Pancreas (tissue), 10 donors: ENCODE data around the gene CHURC1. TPM values are rescaled to one million over a fixed set of nuclear protein-coding genes. Genes with fewer than 3 reads are reported as not detected.

Experiments used
- ATAC-seq, 4 donors: fragments of 200-7000 bp; cut with Tn5 transposase; one replicate each; pipeline versions ENCODE4 v1.8.0 to v1.9.1; 2020; ENCODE audit warnings: mild to moderate bottlenecking in 4 of 4, moderate library complexity in 4 of 4
- DNase-seq, 6 donors: peaks; one replicate each; pipeline ENCODE4 v3.0.0-alpha.2; 2020
- FAIRE-seq: peaks from 2 replicates; lab custom pipeline; 2012; peaks lifted over from hg19 to GRCh38; lab: Jason Lieb, UNC
- H3K27ac ChIP-seq, 4 donors: fragments of 200-600 bp; sonication (generic); 1 replicate in 3 of 4; 2 replicates in 1 of 4; pipeline versions ENCODE4 v1.5.0 to v1.8.0; 2020
- H3K27me3 ChIP-seq, 4 donors: fragments of 200-600 bp; one replicate each; pipeline ENCODE4 v1.8.0; 2021
- H3K36me3 ChIP-seq, 3 donors: fragments of 200-600 bp; sonication (generic) in 1 of 3; one replicate each; pipeline versions ENCODE4 v1.5.0 to v1.8.0; 2020 to 2021
- H3K4me1 ChIP-seq, 3 donors: fragments of 200-600 bp; one replicate each; pipeline ENCODE4 v1.8.0; 2021
- H3K4me3 ChIP-seq, 4 donors: fragments of 200-600 bp; sonication (generic) in 2 of 4; one replicate each; pipeline versions ENCODE4 v1.5.0 to v1.8.0; 2020 to 2021
- H3K9me3 ChIP-seq, 4 donors: fragments of 200-600 bp; one replicate each; pipeline ENCODE4 v1.8.0; 2021
- CTCF ChIP-seq, 4 donors: fragments of 200-600 bp; sonication (generic) in 3 of 4; IDR thresholded peaks; one replicate each; pipeline versions ENCODE4 v1.5.0 to v1.8.0; 2021; ENCODE audit warnings: antibody characterized with exemption in 4 of 4
- WGBS, 2 donors: extraction: QIAGEN DNeasy Blood & Tissue Kit; methylation state at CpG; one replicate each; pipeline ENCODE4 v1.1.7; 2013; 5-methylcytosine and 5-hydroxymethylcytosine counted together
- intact Hi-C, 3 donors: fragments of 100-400 bp; cut with DNase I; formaldehyde crosslinking; loops; one replicate each; pipeline versions ENCODE4 v1.11.1 to v1.14.2; 2022
- polyA plus RNA-seq, 2 donors: library from polyadenylated mRNA; stranded (reverse); fragments of 200-250 nt; gene quantifications; one replicate each; pipeline ENCODE4 v1.2.3, GENCODE V29; 2013
- total RNA-seq, 6 donors: library from RNA; stranded (reverse); fragmentation: NEBNext Ultra II Directional in 4 of 6; extraction: Animal tissue kit (Norgen Biotek cat#: 25700) in 4 of 6; gene quantifications; one replicate each; pipeline versions ENCODE4 v1.2.1 to v1.2.4, GENCODE V29; 2021 to 2023
- donor health status: healthy with polysubstance abuse.
- donor health status: DM: no; HTN: no; CAD: no; lungs with moderate emphysema.
- donor health status: DM: no; HTN: no; CAD: no.
- donor health status: control.
- donor health status: control.
- donor health status: Bipolar disorder and iron deficiency.
- donor health status: DM: yes; HTN: yes; CAD: no.
- donor health status: DM: no; HTN: no; CAD: no.
- donor health status: DM: no; HTN: no; CAD: no.
- donor health status: DM: yes; HTN: yes; CAD: no.

CHURC1 gene
- total and polyA plus RNA-seq, 8 donors: 13.0 to 33.2 (median 28.2) TPM

GRCh38 chr14:64923015-64923414 is 8.8 kb downstream of the CHURC1 start:
- TF ChIP-seq CTCF (IDR thresholded peaks at IDR 0.05): no peak
- peaks cover 0 to 4% (median 0%) of the 10 kb centered on the region in 3 donors for H3K4me1 ChIP-seq
- no peak overlapping the region for H3K4me3 ChIP-seq
- H3K27ac ChIP-seq: no peak overlapping the region
- ATAC-seq (no peak), DNase-seq (no peak), FAIRE-seq (no peak)
- H3K36me3 ChIP-seq: peaks cover 0 to 18% (median under 1%) of the 10 kb centered on the region in 3 donors
- no peaks in the 10 kb centered on the region for H3K27me3 ChIP-seq
- WGBS, 2 donors: 73 to 74% methylated on average over 3 of the region's 3 CpGs
- H3K9me3 ChIP-seq: no peaks in the 10 kb centered on the region
- intact Hi-C loops: no loop called here

- no peak for DNase-seq
- intact Hi-C loops: no loop called here
- Histone ChIP-seq H3K27me3 (no peaks in the 10 kb centered on the region), H3K9me3 (no peaks in the 10 kb centered on the region), H3K36me3 (peaks cover 0 to 26% (median 8%) of the 10 kb centered on the region in 3 donors), H3K27ac (no peak overlapping the region), H3K4me3 (no peak overlapping the region), H3K4me1 (peaks cover 0 to 7% (median 0%) of the 10 kb centered on the region in 3 donors)
- FAIRE-seq: no peak
- no peak for TF ChIP-seq CTCF (IDR thresholded peaks at IDR 0.05)
- no peak for ATAC-seq
- 79 to 88% methylated on average over 4 of the region's 4 CpGs for WGBS, 2 donors
Observed at GRCh38 chr14:64926398-64926995, 12.2 kb downstream of the CHURC1 start.

- no peak for TF ChIP-seq CTCF (IDR thresholded peaks at IDR 0.05)
- intact Hi-C loops: no loop called here
- peaks cover 0 to 7% (median 0%) of the 10 kb centered on the region in 3 donors for H3K4me1 ChIP-seq
- no peak for FAIRE-seq
- H3K27me3 ChIP-seq: no peaks in the 10 kb centered on the region
- peaks cover 0 to 26% (median 8%) of the 10 kb centered on the region in 3 donors for H3K36me3 ChIP-seq
- no peak for DNase-seq
- H3K27ac ChIP-seq: no peak overlapping the region
- no peak for ATAC-seq
- H3K4me3 ChIP-seq: no peak overlapping the region
- WGBS, 2 donors: 76 to 93% methylated on average over 3 of the region's 3 CpGs
- no peaks in the 10 kb centered on the region for H3K9me3 ChIP-seq
Observed at GRCh38 chr14:64927031-64927430, 12.8 kb downstream of the CHURC1 start.

GRCh38 chr14:64928239-64929013 is 14.2 kb downstream of the CHURC1 start:
- intact Hi-C loops: no loop called here
- H3K36me3 ChIP-seq: peaks cover 0 to 32% (median 8%) of the 10 kb centered on the region in 3 donors
- DNase-seq (no peak), FAIRE-seq (no peak), ATAC-seq (no peak)
- H3K4me1 ChIP-seq: peaks cover 0 to 7% (median 0%) of the 10 kb centered on the region in 3 donors
- H3K27me3 ChIP-seq: no peaks in the 10 kb centered on the region
- H3K9me3 ChIP-seq: no peaks in the 10 kb centered on the region
- 86 to 90% methylated on average over 7 of the region's 7 CpGs for WGBS, 2 donors
- TF ChIP-seq CTCF (IDR thresholded peaks at IDR 0.05): no peak
- no peak overlapping the region for H3K4me3 ChIP-seq
- no peak overlapping the region for H3K27ac ChIP-seq

- 95 to 97% methylated on average over 3 of the region's 3 CpGs for WGBS, 2 donors
- Histone ChIP-seq H3K27me3 (no peaks in the 10 kb centered on the region), H3K4me1 (peaks cover 0 to 7% (median 0%) of the 10 kb centered on the region in 3 donors), H3K27ac (no peak overlapping the region), H3K9me3 (no peaks in the 10 kb centered on the region), H3K36me3 (peaks cover 0 to 38% (median 8%) of the 10 kb centered on the region in 3 donors), H3K4me3 (no peak overlapping the region)
- DNase-seq (no peak), FAIRE-seq (no peak), ATAC-seq (no peak)
- intact Hi-C loops: no loop called here
- no peak for TF ChIP-seq CTCF (IDR thresholded peaks at IDR 0.05)
Observed at GRCh38 chr14:64929014-64929359, 14.7 kb downstream of the CHURC1 start.
